ENCODE results near the gene CTBP1. TPM values are rescaled to one million over a fixed set of nuclear protein-coding genes. Genes with fewer than 3 reads are reported as not detected.
A peak's percentile ranks its signal among the peaks of the same experiment; 100 is the strongest.

The CTBP1 gene
- 79.2 TPM for polyA plus RNA-seq (2013)

- peaks cover 2 to 53% (median 48%) of the 10 kb centered on the region in 4 experiments for H3K4me1 ChIP-seq (ENCODE audit: control extremely low read depth in 1 of 4, control insufficient read depth in 4 of 4, insufficient read depth in 4 of 4, low read length in 3 of 4)
- peak within 1 kb of the TSS; percentile 79 to 84 for H3K27ac ChIP-seq (ENCODE audit: insufficient read depth in 1 of 2, low read depth in 1 of 2, low read length in 2 of 2, poor library complexity in 1 of 2, severe bottlenecking in 2 of 2)
- under 1% methylated on average over 103 of the region's 163 CpGs for WGBS (ENCODE audit: insufficient coverage)
- H3K4me3 ChIP-seq (ENCODE audit: control insufficient read depth in 1 of 7, extremely low read depth in 1 of 7, insufficient read depth in 4 of 7, low read depth in 2 of 7, low read length in 6 of 7) = peak within 1 kb of the TSS; percentile 62 to 88 (median 79)
- H3K9me3 ChIP-seq (ENCODE audit: control extremely low read depth in 1 of 5, control insufficient read depth in 4 of 5, insufficient read depth in 2 of 5, low read depth in 1 of 5, low read length in 4 of 5) = peaks cover 0 to 24% (median 4%) of the 10 kb centered on the region in 5 experiments
- CTCF ChIA-PET = interaction anchor here (1.5 to 1.6 kb wide), 3 partner anchors 66 to 100 kb away, joined by 3 to 6 read pairs (median 3); no protein-coding TSS in a partner anchor
- H3K27me3 ChIP-seq (replicated peaks in 2 of 5; ENCODE audit: control insufficient read depth in 4 of 5, insufficient read depth in 5 of 5, low read length in 4 of 5) = no peaks in the 10 kb centered on the region
- peaks cover 0 to 29% (median 8%) of the 10 kb centered on the region in 4 experiments for H3K36me3 ChIP-seq (ENCODE audit: control insufficient read depth in 4 of 4, insufficient read depth in 4 of 4, low read length in 3 of 4)
- POLR2A ChIA-PET = interaction anchor here (0.6 to 3.6 kb wide), 5 partner anchors 13 to 98 kb away, joined by 3 to 26 read pairs (median 4); partner anchors contain the start of genes SPON2 and UVSSA
- DNase-seq = peak; percentile 82 to 91 (median 90)
These were observed at the start of gene CTBP1 for GRCh38 chr4:1248245-1249147. TSS of gene CTBP1 (minus strand) at chr4:1249130. CDS start at chr4:1241331, 7,799 bp downstream.

- H3K27ac ChIP-seq (ENCODE audit: insufficient read depth in 1 of 2, low read depth in 1 of 2, low read length in 2 of 2, poor library complexity in 1 of 2, severe bottlenecking in 2 of 2) = no peak overlapping the region
- H3K4me1 ChIP-seq (ENCODE audit: control extremely low read depth in 1 of 4, control insufficient read depth in 4 of 4, insufficient read depth in 4 of 4, low read length in 3 of 4) = peaks cover 0 to 8% (median 2%) of the 10 kb centered on the region in 4 experiments
- WGBS (ENCODE audit: insufficient coverage) = 100% methylated on average over 7 of the region's 7 CpGs
- no peaks in the 10 kb centered on the region for H3K9me3 ChIP-seq (ENCODE audit: control extremely low read depth in 1 of 5, control insufficient read depth in 4 of 5, insufficient read depth in 2 of 5, low read depth in 1 of 5, low read length in 4 of 5)
- peaks cover 16 to 53% (median 32%) of the 10 kb centered on the region in 4 experiments for H3K36me3 ChIP-seq (ENCODE audit: control insufficient read depth in 4 of 4, insufficient read depth in 4 of 4, low read length in 3 of 4)
- ChIA-PET CTCF (interaction anchor here (2.4 kb wide), 1 partner anchor 9 kb away, joined by 6 read pairs; the partner anchor contains the start of gene MAEA), POLR2A (no interaction called here)
- H3K27me3 ChIP-seq (replicated peaks in 2 of 5; ENCODE audit: control insufficient read depth in 4 of 5, insufficient read depth in 5 of 5, low read length in 4 of 5) = no peaks in the 10 kb centered on the region
- DNase-seq = no peak
- H3K4me3 ChIP-seq (ENCODE audit: control insufficient read depth in 1 of 7, extremely low read depth in 1 of 7, insufficient read depth in 4 of 7, low read depth in 2 of 7, low read length in 6 of 7) = no peak overlapping the region
These were observed 49.5 kb upstream of the CTBP1 start for GRCh38 chr4:1298461-1298860.

- H3K27ac ChIP-seq (ENCODE audit: insufficient read depth in 1 of 2, low read depth in 1 of 2, low read length in 2 of 2, poor library complexity in 1 of 2, severe bottlenecking in 2 of 2) = no peak overlapping the region
- no peak for DNase-seq
- H3K27me3 ChIP-seq (replicated peaks in 2 of 5; ENCODE audit: control insufficient read depth in 4 of 5, insufficient read depth in 5 of 5, low read length in 4 of 5) = no peaks in the 10 kb centered on the region
- H3K9me3 ChIP-seq (ENCODE audit: control extremely low read depth in 1 of 5, control insufficient read depth in 4 of 5, insufficient read depth in 2 of 5, low read depth in 1 of 5, low read length in 4 of 5) = no peaks in the 10 kb centered on the region
- 97% methylated on average over 27 of the region's 32 CpGs for WGBS (ENCODE audit: insufficient coverage)
- peaks cover 16 to 51% (median 32%) of the 10 kb centered on the region in 4 experiments for H3K36me3 ChIP-seq (ENCODE audit: control insufficient read depth in 4 of 4, insufficient read depth in 4 of 4, low read length in 3 of 4)
- peaks cover 0 to 8% (median 2%) of the 10 kb centered on the region in 4 experiments for H3K4me1 ChIP-seq (ENCODE audit: control extremely low read depth in 1 of 4, control insufficient read depth in 4 of 4, insufficient read depth in 4 of 4, low read length in 3 of 4)
- no peak overlapping the region for H3K4me3 ChIP-seq (ENCODE audit: control insufficient read depth in 1 of 7, extremely low read depth in 1 of 7, insufficient read depth in 4 of 7, low read depth in 2 of 7, low read length in 6 of 7)
- CTCF ChIA-PET = no interaction called here
- POLR2A ChIA-PET = interaction anchor here (0.6 kb wide), 1 partner anchor 47 kb away, joined by 3 read pairs; no protein-coding TSS in a partner anchor
These were observed 48.8 kb upstream of the CTBP1 start for GRCh38 chr4:1297456-1298325.

- peaks cover 0 to 12% (median 4%) of the 10 kb centered on the region in 4 experiments for H3K4me1 ChIP-seq (ENCODE audit: control extremely low read depth in 1 of 4, control insufficient read depth in 4 of 4, insufficient read depth in 4 of 4, low read length in 3 of 4)
- no peaks in the 10 kb centered on the region for H3K27me3 ChIP-seq (replicated peaks in 2 of 5; ENCODE audit: control insufficient read depth in 4 of 5, insufficient read depth in 5 of 5, low read length in 4 of 5)
- peaks cover 16 to 57% (median 32%) of the 10 kb centered on the region in 4 experiments for H3K36me3 ChIP-seq (ENCODE audit: control insufficient read depth in 4 of 4, insufficient read depth in 4 of 4, low read length in 3 of 4)
- WGBS (ENCODE audit: insufficient coverage) = 98% methylated on average over 16 of the region's 22 CpGs
- DNase-seq = no peak
- no peak overlapping the region for H3K4me3 ChIP-seq (ENCODE audit: control insufficient read depth in 1 of 7, extremely low read depth in 1 of 7, insufficient read depth in 4 of 7, low read depth in 2 of 7, low read length in 6 of 7)
- CTCF ChIA-PET = no interaction called here
- no peak overlapping the region for H3K27ac ChIP-seq (ENCODE audit: insufficient read depth in 1 of 2, low read depth in 1 of 2, low read length in 2 of 2, poor library complexity in 1 of 2, severe bottlenecking in 2 of 2)
- H3K9me3 ChIP-seq (ENCODE audit: control extremely low read depth in 1 of 5, control insufficient read depth in 4 of 5, insufficient read depth in 2 of 5, low read depth in 1 of 5, low read length in 4 of 5) = no peaks in the 10 kb centered on the region
- POLR2A ChIA-PET = interaction anchor here (0.6 kb wide), 1 partner anchor 46 kb away, joined by 3 read pairs; no protein-coding TSS in a partner anchor
These were observed 48.1 kb upstream of the CTBP1 start for GRCh38 chr4:1297023-1297395.

- DNase-seq = no peak
- Histone ChIP-seq H3K27ac (ENCODE audit: insufficient read depth in 1 of 2, low read depth in 1 of 2, low read length in 2 of 2, poor library complexity in 1 of 2, severe bottlenecking in 2 of 2) (no peak overlapping the region), H3K4me3 (ENCODE audit: control insufficient read depth in 1 of 7, extremely low read depth in 1 of 7, insufficient read depth in 4 of 7, low read depth in 2 of 7, low read length in 6 of 7) (no peak overlapping the region), H3K36me3 (ENCODE audit: control insufficient read depth in 4 of 4, insufficient read depth in 4 of 4, low read length in 3 of 4) (peaks cover 16 to 57% (median 32%) of the 10 kb centered on the region in 4 experiments), H3K27me3 (replicated peaks in 2 of 5; ENCODE audit: control insufficient read depth in 4 of 5, insufficient read depth in 5 of 5, low read length in 4 of 5) (no peaks in the 10 kb centered on the region), H3K9me3 (ENCODE audit: control extremely low read depth in 1 of 5, control insufficient read depth in 4 of 5, insufficient read depth in 2 of 5, low read depth in 1 of 5, low read length in 4 of 5) (no peaks in the 10 kb centered on the region), H3K4me1 (ENCODE audit: control extremely low read depth in 1 of 4, control insufficient read depth in 4 of 4, insufficient read depth in 4 of 4, low read length in 3 of 4) (peaks cover 0 to 13% (median 5%) of the 10 kb centered on the region in 4 experiments)
- POLR2A ChIA-PET = interaction anchor here (0.6 kb wide), 1 partner anchor 45 kb away, joined by 3 read pairs; no protein-coding TSS in a partner anchor
- CTCF ChIA-PET = no interaction called here
- 95% methylated on average over 17 of the region's 18 CpGs for WGBS (ENCODE audit: insufficient coverage)
These were observed 47.5 kb upstream of the CTBP1 start for GRCh38 chr4:1296324-1297022.

GRCh38 chr4:1295405-1296055, 46.6 kb upstream of the CTBP1 start:
- Histone ChIP-seq H3K4me3 (ENCODE audit: control insufficient read depth in 1 of 7, extremely low read depth in 1 of 7, insufficient read depth in 4 of 7, low read depth in 2 of 7, low read length in 6 of 7) (no peak overlapping the region), H3K36me3 (ENCODE audit: control insufficient read depth in 4 of 4, insufficient read depth in 4 of 4, low read length in 3 of 4) (peaks cover 13 to 48% (median 26%) of the 10 kb centered on the region in 4 experiments), H3K27ac (ENCODE audit: insufficient read depth in 1 of 2, low read depth in 1 of 2, low read length in 2 of 2, poor library complexity in 1 of 2, severe bottlenecking in 2 of 2) (no peak overlapping the region), H3K9me3 (ENCODE audit: control extremely low read depth in 1 of 5, control insufficient read depth in 4 of 5, insufficient read depth in 2 of 5, low read depth in 1 of 5, low read length in 4 of 5) (no peaks in the 10 kb centered on the region), H3K4me1 (ENCODE audit: control extremely low read depth in 1 of 4, control insufficient read depth in 4 of 4, insufficient read depth in 4 of 4, low read length in 3 of 4) (peaks cover 3 to 23% (median 15%) of the 10 kb centered on the region in 4 experiments), H3K27me3 (replicated peaks in 2 of 5; ENCODE audit: control insufficient read depth in 4 of 5, insufficient read depth in 5 of 5, low read length in 4 of 5) (no peaks in the 10 kb centered on the region)
- POLR2A ChIA-PET = no interaction called here
- no peak for DNase-seq
- WGBS (ENCODE audit: insufficient coverage) = 93% methylated on average over 10 of the region's 24 CpGs
- CTCF ChIA-PET = interaction anchor here (0.6 to 1.0 kb wide), 2 partner anchors 51 to 620 kb away, joined by 3 to 4 read pairs; partner anchors contain the start of gene UVSSA
